ENCODE data around the gene KREMEN1. TPM values are rescaled to one million over a fixed set of nuclear protein-coding genes. Genes with fewer than 3 reads are reported as not detected.

The KREMEN1 gene
- total RNA-seq, 1 experiment from 2014 or later, result 31.9 TPM

DNA sequence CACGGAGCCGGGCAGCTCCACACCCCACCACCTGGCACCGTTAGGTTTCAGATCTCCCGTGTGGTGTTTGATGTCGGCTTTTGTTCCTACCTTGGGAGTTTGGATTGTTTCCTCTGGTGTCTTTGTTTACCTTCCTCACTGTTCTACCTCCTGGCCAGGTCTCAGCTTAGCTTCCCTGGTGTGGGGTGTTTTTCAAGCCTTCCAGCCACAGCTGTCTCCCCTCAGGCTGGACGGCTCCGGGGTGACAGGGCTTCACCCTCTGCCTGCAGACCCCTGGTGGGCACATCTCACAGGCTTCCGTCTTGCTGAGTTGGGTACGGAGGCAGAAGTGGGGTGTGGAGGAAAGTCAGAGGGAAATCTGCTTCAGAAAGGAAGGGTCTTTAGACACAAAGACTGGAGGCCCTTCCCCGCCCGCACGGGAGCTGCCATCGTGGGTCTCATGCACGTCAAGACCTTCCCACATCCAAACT lies 73.3 kb downstream of the KREMEN1 start:
- Histone ChIP-seq H3K27me3 (ENCODE audit: insufficient read depth, low read length) (no peaks in the 10 kb centered on the region), H3K4me3 (replicated peaks in 1 of 2; ENCODE audit: low read depth in 1 of 2, low read length in 2 of 2) (no peak overlapping the region), H3K4me1 (ENCODE audit: control insufficient read depth in 1 of 2, insufficient read depth in 2 of 2, low read length in 2 of 2) (peaks cover 3 to 8% of the 10 kb centered on the region in 2 experiments; a peak in 1 of 4 replicates), H3K27ac (ENCODE audit: low read depth, low read length) (no peak overlapping the region), H3K79me2 (ENCODE audit: insufficient read depth, low read length) (no peaks in the 10 kb centered on the region), H3K9me3 (ENCODE audit: control insufficient read depth in 1 of 2, insufficient read depth in 1 of 2, low read depth in 1 of 2, low read length in 2 of 2) (no peaks in the 10 kb centered on the region), H3K36me3 (ENCODE audit: control insufficient read depth in 1 of 2, insufficient read depth in 2 of 2, low read length in 2 of 2) (0 out of 4 replicates have a peak, but pooled peaks cover 0 to 2% of the 10 kb centered on the region in 2 experiments), H3K9me2 (ENCODE audit: insufficient read depth) (no peaks in the 10 kb centered on the region), H2AFZ (ENCODE audit: low read depth, low read length, poor library complexity, severe bottlenecking) (no peak overlapping the region), H4K20me1 (ENCODE audit: insufficient read depth) (no peaks in the 10 kb centered on the region), H3K4me2 (ENCODE audit: low read length) (no peak overlapping the region), H3K9ac (ENCODE audit: low read length) (no peak overlapping the region)
- TF ChIP-seq EZH2phosphoT487 (IDR thresholded peaks at IDR 0.05; ENCODE audit: borderline replicate concordance), result no peak
- no peak for TF ChIP-seq SIN3A (IDR thresholded peaks at IDR 0.05; ENCODE audit: low read depth)
- no peak for TF ChIP-seq POLR2AphosphoS5 (IDR thresholded peaks at IDR 0.05; ENCODE audit: low read depth, low read length)
- TF ChIP-seq YY1 (IDR thresholded peaks at IDR 0.05; ENCODE audit: extremely low read depth, insufficient replicate concordance, low read depth, low read length), result no peak
- TF ChIP-seq, protein P1, sequence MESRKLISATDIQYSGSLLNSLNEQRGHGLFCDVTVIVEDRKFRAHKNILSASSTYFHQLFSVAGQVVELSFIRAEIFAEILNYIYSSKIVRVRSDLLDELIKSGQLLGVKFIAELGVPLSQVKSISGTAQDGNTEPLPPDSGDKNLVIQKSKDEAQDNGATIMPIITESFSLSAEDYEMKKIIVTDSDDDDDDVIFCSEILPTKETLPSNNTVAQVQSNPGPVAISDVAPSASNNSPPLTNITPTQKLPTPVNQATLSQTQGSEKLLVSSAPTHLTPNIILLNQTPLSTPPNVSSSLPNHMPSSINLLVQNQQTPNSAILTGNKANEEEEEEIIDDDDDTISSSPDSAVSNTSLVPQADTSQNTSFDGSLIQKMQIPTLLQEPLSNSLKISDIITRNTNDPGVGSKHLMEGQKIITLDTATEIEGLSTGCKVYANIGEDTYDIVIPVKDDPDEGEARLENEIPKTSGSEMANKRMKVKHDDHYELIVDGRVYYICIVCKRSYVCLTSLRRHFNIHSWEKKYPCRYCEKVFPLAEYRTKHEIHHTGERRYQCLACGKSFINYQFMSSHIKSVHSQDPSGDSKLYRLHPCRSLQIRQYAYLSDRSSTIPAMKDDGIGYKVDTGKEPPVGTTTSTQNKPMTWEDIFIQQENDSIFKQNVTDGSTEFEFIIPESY (IDR thresholded peaks at IDR 0.05; ENCODE audit: extremely low read depth, insufficient replicate concordance, low read length), result no peak
- TF ChIP-seq EGR1 (IDR thresholded peaks at IDR 0.05; ENCODE audit: low read depth), result no peak
- TF ChIP-seq, protein P2, sequence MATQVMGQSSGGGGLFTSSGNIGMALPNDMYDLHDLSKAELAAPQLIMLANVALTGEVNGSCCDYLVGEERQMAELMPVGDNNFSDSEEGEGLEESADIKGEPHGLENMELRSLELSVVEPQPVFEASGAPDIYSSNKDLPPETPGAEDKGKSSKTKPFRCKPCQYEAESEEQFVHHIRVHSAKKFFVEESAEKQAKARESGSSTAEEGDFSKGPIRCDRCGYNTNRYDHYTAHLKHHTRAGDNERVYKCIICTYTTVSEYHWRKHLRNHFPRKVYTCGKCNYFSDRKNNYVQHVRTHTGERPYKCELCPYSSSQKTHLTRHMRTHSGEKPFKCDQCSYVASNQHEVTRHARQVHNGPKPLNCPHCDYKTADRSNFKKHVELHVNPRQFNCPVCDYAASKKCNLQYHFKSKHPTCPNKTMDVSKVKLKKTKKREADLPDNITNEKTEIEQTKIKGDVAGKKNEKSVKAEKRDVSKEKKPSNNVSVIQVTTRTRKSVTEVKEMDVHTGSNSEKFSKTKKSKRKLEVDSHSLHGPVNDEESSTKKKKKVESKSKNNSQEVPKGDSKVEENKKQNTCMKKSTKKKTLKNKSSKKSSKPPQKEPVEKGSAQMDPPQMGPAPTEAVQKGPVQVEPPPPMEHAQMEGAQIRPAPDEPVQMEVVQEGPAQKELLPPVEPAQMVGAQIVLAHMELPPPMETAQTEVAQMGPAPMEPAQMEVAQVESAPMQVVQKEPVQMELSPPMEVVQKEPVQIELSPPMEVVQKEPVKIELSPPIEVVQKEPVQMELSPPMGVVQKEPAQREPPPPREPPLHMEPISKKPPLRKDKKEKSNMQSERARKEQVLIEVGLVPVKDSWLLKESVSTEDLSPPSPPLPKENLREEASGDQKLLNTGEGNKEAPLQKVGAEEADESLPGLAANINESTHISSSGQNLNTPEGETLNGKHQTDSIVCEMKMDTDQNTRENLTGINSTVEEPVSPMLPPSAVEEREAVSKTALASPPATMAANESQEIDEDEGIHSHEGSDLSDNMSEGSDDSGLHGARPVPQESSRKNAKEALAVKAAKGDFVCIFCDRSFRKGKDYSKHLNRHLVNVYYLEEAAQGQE (IDR thresholded peaks at IDR 0.05; ENCODE audit: low read depth), result no peak
- TF ChIP-seq TCF7L2 (IDR thresholded peaks at IDR 0.05; ENCODE audit: borderline replicate concordance, extremely low read depth, insufficient read depth, insufficient read length), result no peak
- no peak for TF ChIP-seq SP1 (IDR thresholded peaks at IDR 0.05; ENCODE audit: low read depth)
- no peak for TF ChIP-seq ZFX (IDR thresholded peaks at IDR 0.05)
- TF ChIP-seq, protein P3, sequence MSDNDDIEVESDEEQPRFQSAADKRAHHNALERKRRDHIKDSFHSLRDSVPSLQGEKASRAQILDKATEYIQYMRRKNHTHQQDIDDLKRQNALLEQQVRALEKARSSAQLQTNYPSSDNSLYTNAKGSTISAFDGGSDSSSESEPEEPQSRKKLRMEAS (IDR thresholded peaks at IDR 0.05), result no peak
- TF ChIP-seq RAD21 (IDR thresholded peaks at IDR 0.05; ENCODE audit: low read depth), result no peak
- no peak for TF ChIP-seq POLR2A (IDR thresholded peaks at IDR 0.05; ENCODE audit: borderline replicate concordance, extremely low read depth, insufficient read depth, insufficient read length)
- TF ChIP-seq ELF1 (IDR thresholded peaks at IDR 0.05; ENCODE audit: borderline replicate concordance, low read depth), result no peak
- no peak for TF ChIP-seq ZNF274 (IDR thresholded peaks at IDR 0.05; ENCODE audit: low read depth, low read length)
- BruUV-seq (replicated peaks), result no TSS peak
- ATAC-seq, result no peak
- ChIA-PET RAD21 (ENCODE audit: low non-redundant PET in 1 of 2, low total read pairs in 2 of 2, uncharacterized antibody in 2 of 2, unreplicated experiment in 2 of 2) (no interaction called here), POLR2A (no interaction called here), CTCF (no interaction called here)
- no peak for DNase-seq (ENCODE audit: low read depth, low spot score)
- intact Hi-C loops (cut with micrococcal nuclease), result no loop called here
